PC-3 (cell line): ENCODE results near the gene TMEM202. TPM values are rescaled to one million over a fixed set of nuclear protein-coding genes. Genes with fewer than 3 reads are reported as not detected.
"Not testable (repeated sequence)": the region's sequence is repeated elsewhere in the genome, so short reads cannot be mapped to it uniquely, and the experiment has no call there.

Source experiments
- ATAC-seq: fragments of 200-7000 bp; cut with Tn5 transposase; 2 replicates; pipeline ENCODE4 v1.9.1; 2020; ENCODE audit warnings: mild to moderate bottlenecking, moderate library complexity
- BruUV-seq: library from RNA; stranded (reverse); fragments of 400-500 nt; replicated peaks from 2 replicates; lab custom pipeline; 2021; lab: Mats Ljungman, UMichigan
- CTCF ChIA-PET: fragments of 300-600 bp; sonication (Branson Sonifier 250); formaldehyde crosslinking; loops from one replicate; lab custom pipeline; 2022; ENCODE audit warnings: antibody characterized with exemption; lab: Charles Lee
- POLR2A ChIA-PET: fragments of 300-600 bp; sonication (Branson Sonifier 250); formaldehyde crosslinking; loops from one replicate; lab custom pipeline; 2022; ENCODE audit warnings: antibody characterized with exemption; ENCODE audit not compliant: unreplicated experiment; lab: Charles Lee
- DNase-seq: peaks from one replicate; pipeline ENCODE4 v3.0.0-alpha.2; 2015
- H2AFZ ChIP-seq: fragments of 300-600 bp; sonication (generic); 2 replicates; pipeline ENCODE4 v1.6.0; 2016; ENCODE audit warnings: antibody characterized with exemption, low read length
- H3F3A ChIP-seq: fragments of 300-600 bp; sonication (generic); one replicate; pipeline ENCODE4 v1.6.0; 2017; ENCODE audit warnings: antibody characterized with exemption, low read length, control low read depth, mild to moderate bottlenecking; ENCODE audit not compliant: unreplicated experiment
- H3K27ac ChIP-seq: fragments of 300-600 bp; sonication (generic); 2 replicates; pipeline ENCODE4 v1.5.1; 2016; ENCODE audit warnings: mild to moderate bottlenecking, low read length
- H3K27me3 ChIP-seq: fragments of 300-600 bp; sonication (generic); 2 replicates; pipeline ENCODE4 v1.6.1; 2016; ENCODE audit warnings: low read length, mixed read lengths
- H3K36me3 ChIP-seq: fragments of 300-600 bp; sonication (generic); 2 replicates; pipeline ENCODE4 v1.6.1; 2016; ENCODE audit warnings: low read depth, mixed run types, low read length, mixed read lengths
- H3K4me1 ChIP-seq: fragments of 300-600 bp; sonication (generic); 2 replicates; pipeline ENCODE4 v1.5.1; 2016; ENCODE audit warnings: low read length; ENCODE audit not compliant: insufficient read depth
- H3K4me2 ChIP-seq: fragments of 300-600 bp; sonication (generic); 2 replicates; pipeline ENCODE4 v1.6.0; 2016; ENCODE audit warnings: low read length
- H3K4me3 ChIP-seq: fragments of 300-600 bp; sonication (generic); 2 replicates; pipeline ENCODE4 v1.5.1; 2016; ENCODE audit warnings: mild to moderate bottlenecking, low read length, mixed read lengths
- H3K79me2 ChIP-seq: fragments of 300-600 bp; sonication (generic); 2 replicates; pipeline ENCODE4 v1.6.1; 2017; ENCODE audit warnings: low read length, mixed read lengths
- H3K9ac ChIP-seq: fragments of 300-600 bp; sonication (generic); 2 replicates; pipeline ENCODE4 v1.6.0; 2016; ENCODE audit warnings: mild to moderate bottlenecking, low read length
- H3K9me2 ChIP-seq: fragments of 300-600 bp; sonication (generic); replicated peaks from 2 replicates; pipeline ENCODE4 v1.6.1; 2016; ENCODE audit warnings: mixed run types, low read length, mixed read lengths
- H3K9me3 ChIP-seq: fragments of 300-600 bp; sonication (generic); 2 replicates; pipeline ENCODE4 v1.6.1; 2016; ENCODE audit warnings: low read length, mixed read lengths
- H4K20me1 ChIP-seq: fragments of 300-600 bp; sonication (generic); 2 replicates; pipeline ENCODE4 v1.6.1; 2016; ENCODE audit warnings: low read length, mixed read lengths
- EZH2 ChIP-seq: fragments of 300-600 bp; sonication (generic); IDR thresholded peaks from one replicate; pipeline ENCODE4 v1.6.1; 2017; ENCODE audit warnings: antibody characterized with exemption, mild to moderate bottlenecking, low read length; ENCODE audit not compliant: unreplicated experiment
- EZH2phosphoT487 ChIP-seq: fragments of 300-600 bp; sonication (generic); IDR thresholded peaks from 2 replicates; pipeline ENCODE4 v1.6.1; 2018; ENCODE audit warnings: mild to moderate bottlenecking, antibody characterized with exemption, low read length, borderline replicate concordance
- intact Hi-C: fragments of 100-400 bp; cut with micrococcal nuclease; formaldehyde crosslinking; loops from 2 replicates; pipeline ENCODE4 v1.9.0; 2023
- total RNA-seq: library from RNA; depleted of rRNA; stranded (reverse); fragments of >200 nt; gene quantifications from 2 replicates; pipeline ENCODE4 v1.2.3, GENCODE V29; 2014
- TF ChIP-seq, protein P1 (sequence below): fragments of 300-600 bp; sonication (generic); conservative IDR thresholded peaks from 2 replicates; pipeline ENCODE4 v1.5.1; 2017; ENCODE audit warnings: antibody characterized with exemption, low read depth, mild to moderate bottlenecking, low read length

Gene TMEM202
- total RNA-seq, 1 experiment from 2014 or later = not detected

DNA sequence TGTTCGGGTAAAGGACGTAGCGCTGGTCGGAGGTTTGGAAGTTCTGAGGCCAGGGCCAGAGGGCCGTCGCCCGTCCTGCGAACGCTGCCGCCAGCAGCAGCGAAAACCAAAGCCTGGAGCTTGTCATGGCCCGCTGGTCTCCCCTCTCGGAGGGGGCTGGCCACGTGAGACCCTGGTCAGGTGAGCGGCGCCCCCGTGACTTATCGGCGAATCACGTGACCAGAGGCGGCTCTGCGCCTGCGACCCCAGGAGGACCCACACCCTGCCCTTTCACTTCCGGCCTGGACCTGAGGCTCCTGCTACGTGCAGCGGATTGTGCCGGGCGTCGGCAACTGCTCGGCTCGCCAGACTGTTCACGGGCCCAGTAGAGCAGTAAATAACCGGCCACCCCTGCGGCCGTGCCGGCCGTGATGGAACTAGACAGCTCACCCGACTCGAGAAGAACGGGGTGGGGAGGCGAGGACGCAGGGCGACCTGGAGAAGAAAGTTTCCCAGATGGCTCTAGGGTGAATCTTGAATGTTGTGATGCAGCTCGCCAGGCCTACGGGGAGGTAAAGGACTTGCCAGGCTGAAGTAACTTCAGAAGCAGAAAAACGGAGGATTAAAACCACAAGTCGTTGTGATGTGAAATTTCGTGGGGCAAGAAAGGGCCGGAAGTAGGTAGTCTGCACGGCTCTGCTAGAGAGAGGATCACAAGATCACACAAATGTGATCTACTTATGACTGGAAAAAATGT is 22.1 kb upstream of the TMEM202 start, which contains the start of gene HEXA:
TSS of gene HEXA (minus strand) at position 169 of the 736 bp plus-strand sequence. CDS start at position 127, 42 bp downstream.
- Histone ChIP-seq H2AFZ (no peak within 1 kb of the TSS), H3K27ac (no peak within 1 kb of the TSS), H3K27me3 (no peaks in the 10 kb centered on the region), H4K20me1 (no peaks in the 10 kb centered on the region), H3K9me2 (no peaks in the 10 kb centered on the region), H3K4me1 (no peaks in the 10 kb centered on the region), H3K36me3 (no peaks in the 10 kb centered on the region), H3K9ac (no peak within 1 kb of the TSS), H3K4me2 (no peak within 1 kb of the TSS), H3K79me2 (no peaks in the 10 kb centered on the region), H3F3A (no peaks in the 10 kb centered on the region), H3K9me3 (no peaks in the 10 kb centered on the region), H3K4me3 (no peak within 1 kb of the TSS)
- ATAC-seq (no peak), DNase-seq (no peak)
- POLR2A ChIA-PET = no interaction called here
- intact Hi-C loops = no loop called here
- no TSS peak for BruUV-seq
- CTCF ChIA-PET = no interaction called here
- no peak for TF ChIP-seq EZH2
- TF ChIP-seq, protein P1, sequence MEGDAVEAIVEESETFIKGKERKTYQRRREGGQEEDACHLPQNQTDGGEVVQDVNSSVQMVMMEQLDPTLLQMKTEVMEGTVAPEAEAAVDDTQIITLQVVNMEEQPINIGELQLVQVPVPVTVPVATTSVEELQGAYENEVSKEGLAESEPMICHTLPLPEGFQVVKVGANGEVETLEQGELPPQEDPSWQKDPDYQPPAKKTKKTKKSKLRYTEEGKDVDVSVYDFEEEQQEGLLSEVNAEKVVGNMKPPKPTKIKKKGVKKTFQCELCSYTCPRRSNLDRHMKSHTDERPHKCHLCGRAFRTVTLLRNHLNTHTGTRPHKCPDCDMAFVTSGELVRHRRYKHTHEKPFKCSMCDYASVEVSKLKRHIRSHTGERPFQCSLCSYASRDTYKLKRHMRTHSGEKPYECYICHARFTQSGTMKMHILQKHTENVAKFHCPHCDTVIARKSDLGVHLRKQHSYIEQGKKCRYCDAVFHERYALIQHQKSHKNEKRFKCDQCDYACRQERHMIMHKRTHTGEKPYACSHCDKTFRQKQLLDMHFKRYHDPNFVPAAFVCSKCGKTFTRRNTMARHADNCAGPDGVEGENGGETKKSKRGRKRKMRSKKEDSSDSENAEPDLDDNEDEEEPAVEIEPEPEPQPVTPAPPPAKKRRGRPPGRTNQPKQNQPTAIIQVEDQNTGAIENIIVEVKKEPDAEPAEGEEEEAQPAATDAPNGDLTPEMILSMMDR = no peak
- no peak for TF ChIP-seq EZH2phosphoT487

DNA sequence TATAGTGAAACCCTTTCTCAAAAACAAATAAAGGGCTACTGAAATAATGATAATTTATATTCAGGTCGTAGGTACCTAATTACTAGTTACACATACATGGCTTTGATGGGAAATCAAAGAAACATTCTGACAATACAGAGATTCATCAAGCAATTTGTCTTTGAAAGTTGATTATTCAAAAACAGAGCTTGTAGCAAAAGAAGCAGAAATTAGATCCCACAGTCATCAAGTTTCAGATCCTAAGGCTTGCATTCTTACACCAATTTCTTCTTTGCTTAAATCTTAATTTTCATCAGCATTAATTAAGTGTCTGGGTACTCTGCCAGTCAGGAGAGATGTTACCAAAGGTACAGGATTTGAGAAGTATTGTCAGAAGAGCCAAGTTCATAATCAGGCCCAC is 20.8 kb upstream of the TMEM202 start:
- no peaks in the 10 kb centered on the region for H3K27me3 ChIP-seq
- H3K9me2 ChIP-seq = no peaks in the 10 kb centered on the region
- CTCF ChIA-PET = no interaction called here
- POLR2A ChIA-PET = no interaction called here
- no peak overlapping the region for H3K4me2 ChIP-seq
- H3K4me1 ChIP-seq = no peaks in the 10 kb centered on the region
- no peak for TF ChIP-seq EZH2
- no peak for TF ChIP-seq EZH2phosphoT487
- TF ChIP-seq, protein P1 = no peak
- no TSS peak for BruUV-seq
- no peak overlapping the region for H3K27ac ChIP-seq
- no peak overlapping the region for H2AFZ ChIP-seq
- intact Hi-C loops = no loop called here
- no peak overlapping the region for H3K4me3 ChIP-seq
- H3K9me3 ChIP-seq = no peaks in the 10 kb centered on the region
- DNase-seq (no peak), ATAC-seq (no peak)
- no peaks in the 10 kb centered on the region for H3K79me2 ChIP-seq
- no peaks in the 10 kb centered on the region for H3F3A ChIP-seq
- H3K9ac ChIP-seq = no peak overlapping the region
- H4K20me1 ChIP-seq = no peaks in the 10 kb centered on the region
- H3K36me3 ChIP-seq = no peaks in the 10 kb centered on the region

- H3K4me1 ChIP-seq, DNase-seq, H2AFZ ChIP-seq, H4K20me1 ChIP-seq, H3K79me2 ChIP-seq, CTCF ChIA-PET, H3K9me2 ChIP-seq, H3K9me3 ChIP-seq, H3K9ac ChIP-seq, H3F3A ChIP-seq, intact Hi-C loops, ATAC-seq, H3K27me3 ChIP-seq, H3K36me3 ChIP-seq, BruUV-seq, H3K27ac ChIP-seq, POLR2A ChIA-PET, H3K4me3 ChIP-seq, H3K4me2 ChIP-seq: not testable (repeated sequence)
Measured at GRCh38 chr15:72379106-72379505, 19.0 kb upstream of the TMEM202 start.
